Kidney (tissue), 14 donors: ENCODE data around the gene DOK6. TPM values are rescaled to one million over a fixed set of nuclear protein-coding genes. Genes with fewer than 3 reads are reported as not detected.

Experiments
- DNase-seq, 5 donors: peaks; one replicate each; pipeline ENCODE4 v3.0.0-alpha.2; 2013 to 2020
- FAIRE-seq: peaks from 2 replicates; lab custom pipeline; 2012; peaks lifted over from hg19 to GRCh38; lab: Jason Lieb, UNC
- H3K27ac ChIP-seq, 2 donors: one replicate each; pipeline ENCODE4 v1.7.0; 2013; ENCODE audit warnings: low read depth in 2 of 2, low read length in 2 of 2, inconsistent platforms in 1 of 2
- H3K27me3 ChIP-seq: one replicate; pipeline ENCODE4 v1.7.1; 2013; ENCODE audit warnings: low read length, inconsistent platforms; ENCODE audit not compliant: control insufficient read depth, insufficient read depth
- H3K36me3 ChIP-seq, 3 donors: one replicate each; pipeline versions ENCODE4 v1.7.0 to v1.7.1; 2013; ENCODE audit warnings: low read length in 3 of 3, control low read depth in 1 of 3, inconsistent platforms in 1 of 3; ENCODE audit not compliant: insufficient read depth in 3 of 3, control insufficient read depth in 2 of 3
- H3K4me1 ChIP-seq, 3 donors: one replicate each; pipeline versions ENCODE4 v1.7.0 to v1.7.1; 2013; ENCODE audit warnings: low read length in 3 of 3, inconsistent platforms in 1 of 3, low read depth in 1 of 3; ENCODE audit not compliant: control insufficient read depth in 2 of 3, insufficient read depth in 2 of 3
- H3K4me3 ChIP-seq, 3 donors: one replicate each; pipeline versions ENCODE4 v1.7.0 to v1.8.1; 2013; ENCODE audit warnings: low read length in 3 of 3, control low read depth in 1 of 3, inconsistent platforms in 1 of 3
- H3K9ac ChIP-seq, 3 donors: one replicate each; pipeline versions ENCODE4 v1.7.0 to v1.7.1; 2013; ENCODE audit warnings: low read length in 3 of 3, control low read depth in 1 of 3, inconsistent platforms in 1 of 3
- H3K9me3 ChIP-seq, 3 donors: one replicate each; pipeline versions ENCODE4 v1.7.0 to v1.7.1; 2013; ENCODE audit warnings: low read length in 3 of 3, control low read depth in 1 of 3, inconsistent platforms in 1 of 3; ENCODE audit not compliant: control insufficient read depth in 2 of 3, insufficient read depth in 1 of 3
- intact Hi-C: fragments of 100-400 bp; cut with DNase I; formaldehyde crosslinking; loops from one replicate; pipeline ENCODE4 v1.11.1; 2022
- polyA plus RNA-seq: library from polyadenylated mRNA; stranded (reverse); fragments of 350-450 nt; fragmentation: Illumina TruSeq; extraction: RNeasy Lipid Tissue Mini Kit (QIAGEN cat#74804); gene quantifications from one replicate; pipeline ENCODE4 v1.2.3, GENCODE V29; 2014; ENCODE audit warnings: low read depth, low replicate concordance; ENCODE audit not compliant: insufficient read depth
- total RNA-seq: library from RNA; stranded (reverse); fragmentation: NEBNext Ultra II Directional; extraction: Animal tissue kit (Norgen Biotek cat#: 25700); gene quantifications from one replicate; pipeline ENCODE4 v1.2.1, GENCODE V29; 2021
- TF ChIP-seq, protein P1 (sequence below): IDR thresholded peaks from 3 replicates; pipeline ENCODE4 v1.5.1; 2012; ENCODE audit warnings: mild to moderate bottlenecking, moderate library complexity, borderline replicate concordance; ENCODE audit not compliant: insufficient read depth; ENCODE audit errors: extremely low read depth
- donor health status: control.
- donor health status: control.
- donor health status: control.
- donor health status: control.
- donor health status: control.
- donor health status: DM: yes; HTN: yes; CAD: no.
- donor health status: Normal renal cell carcinoma (clear cell type).

The DOK6 gene
- total and polyA plus RNA-seq, 2 donors from 2014 or later: 3.8 to 4.6 TPM

DNA sequence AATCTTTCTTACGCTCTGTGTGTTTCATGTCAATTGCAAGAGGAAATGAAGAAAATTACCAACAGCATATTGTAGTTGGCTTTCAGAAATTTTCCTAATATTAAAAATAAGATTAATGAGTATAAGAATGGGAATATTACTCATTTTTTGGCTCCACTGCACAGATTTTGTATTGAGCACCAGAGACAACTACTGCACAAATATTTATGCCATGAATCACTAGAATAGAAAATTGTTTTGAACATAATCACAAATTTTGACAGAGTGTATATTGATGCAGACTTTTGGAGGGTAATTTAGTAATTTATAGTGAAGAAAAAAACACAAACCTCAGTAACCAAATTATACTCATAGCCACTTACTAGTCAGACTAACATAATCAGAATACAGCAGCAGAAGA lies 118.3 kb downstream of the DOK6 start:
- Histone ChIP-seq H3K9ac (no peak overlapping the region), H3K9me3 (no peaks in the 10 kb centered on the region), H3K36me3 (no peaks in the 10 kb centered on the region), H3K27me3 (no peaks in the 10 kb centered on the region), H3K4me3 (no peak overlapping the region), H3K27ac (no peak overlapping the region), H3K4me1 (no peaks in the 10 kb centered on the region)
- intact Hi-C loops: no loop called here
- TF ChIP-seq, protein P1, sequence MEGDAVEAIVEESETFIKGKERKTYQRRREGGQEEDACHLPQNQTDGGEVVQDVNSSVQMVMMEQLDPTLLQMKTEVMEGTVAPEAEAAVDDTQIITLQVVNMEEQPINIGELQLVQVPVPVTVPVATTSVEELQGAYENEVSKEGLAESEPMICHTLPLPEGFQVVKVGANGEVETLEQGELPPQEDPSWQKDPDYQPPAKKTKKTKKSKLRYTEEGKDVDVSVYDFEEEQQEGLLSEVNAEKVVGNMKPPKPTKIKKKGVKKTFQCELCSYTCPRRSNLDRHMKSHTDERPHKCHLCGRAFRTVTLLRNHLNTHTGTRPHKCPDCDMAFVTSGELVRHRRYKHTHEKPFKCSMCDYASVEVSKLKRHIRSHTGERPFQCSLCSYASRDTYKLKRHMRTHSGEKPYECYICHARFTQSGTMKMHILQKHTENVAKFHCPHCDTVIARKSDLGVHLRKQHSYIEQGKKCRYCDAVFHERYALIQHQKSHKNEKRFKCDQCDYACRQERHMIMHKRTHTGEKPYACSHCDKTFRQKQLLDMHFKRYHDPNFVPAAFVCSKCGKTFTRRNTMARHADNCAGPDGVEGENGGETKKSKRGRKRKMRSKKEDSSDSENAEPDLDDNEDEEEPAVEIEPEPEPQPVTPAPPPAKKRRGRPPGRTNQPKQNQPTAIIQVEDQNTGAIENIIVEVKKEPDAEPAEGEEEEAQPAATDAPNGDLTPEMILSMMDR: no peak
- no peak for DNase-seq
- FAIRE-seq: no peak

DNA sequence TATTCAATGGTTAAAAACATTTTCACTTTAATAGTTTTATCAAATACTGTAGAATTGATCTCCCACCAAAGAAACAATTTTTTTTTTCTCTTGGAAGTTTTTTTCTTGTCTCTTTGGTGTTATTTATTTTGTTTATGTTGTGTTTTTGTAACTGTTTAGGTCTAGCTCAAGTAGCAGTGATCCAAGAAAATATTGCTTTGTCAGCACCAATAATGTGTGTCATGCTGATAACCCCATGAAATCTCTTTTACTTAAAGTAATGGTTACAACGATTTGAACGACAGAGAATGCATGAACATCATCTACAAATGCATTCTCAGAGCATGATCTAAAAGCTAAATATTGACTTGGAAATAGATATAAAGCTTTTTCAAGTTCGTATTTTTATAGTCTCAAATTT lies 122.9 kb downstream of the DOK6 start:
- Histone ChIP-seq H3K9me3 (no peaks in the 10 kb centered on the region), H3K4me3 (no peak overlapping the region), H3K36me3 (no peaks in the 10 kb centered on the region), H3K27ac (no peak overlapping the region), H3K27me3 (no peaks in the 10 kb centered on the region), H3K9ac (no peak overlapping the region), H3K4me1 (no peaks in the 10 kb centered on the region)
- FAIRE-seq: no peak
- intact Hi-C loops: no loop called here
- no peak for DNase-seq
- TF ChIP-seq, protein P1: no peak

DNA sequence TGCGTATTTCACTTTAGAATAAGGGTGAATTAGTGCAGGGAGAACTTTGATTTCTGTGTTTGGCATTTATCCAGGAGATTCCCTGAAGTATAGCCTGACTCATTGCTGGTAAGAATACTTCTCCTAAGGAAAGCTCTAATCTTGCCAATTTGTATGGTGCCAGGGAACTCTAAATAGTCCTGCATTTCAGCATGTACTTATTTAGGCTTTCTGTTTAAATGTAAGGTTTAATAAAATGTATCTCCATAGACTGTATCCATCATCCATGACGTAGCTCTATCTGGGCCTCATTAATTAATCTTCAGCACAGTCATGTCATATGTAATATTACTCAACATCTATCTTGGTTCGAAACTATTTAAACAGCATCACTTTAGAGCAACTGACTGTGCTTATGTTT lies 127.7 kb downstream of the DOK6 start:
- Histone ChIP-seq H3K36me3 (no peaks in the 10 kb centered on the region), H3K4me3 (no peak overlapping the region), H3K27ac (no peak overlapping the region), H3K9me3 (no peaks in the 10 kb centered on the region), H3K9ac (no peak overlapping the region), H3K27me3 (no peaks in the 10 kb centered on the region), H3K4me1 (no peaks in the 10 kb centered on the region)
- FAIRE-seq (no peak), DNase-seq (no peak)
- intact Hi-C loops: no loop called here
- TF ChIP-seq, protein P1: no peak

DNA sequence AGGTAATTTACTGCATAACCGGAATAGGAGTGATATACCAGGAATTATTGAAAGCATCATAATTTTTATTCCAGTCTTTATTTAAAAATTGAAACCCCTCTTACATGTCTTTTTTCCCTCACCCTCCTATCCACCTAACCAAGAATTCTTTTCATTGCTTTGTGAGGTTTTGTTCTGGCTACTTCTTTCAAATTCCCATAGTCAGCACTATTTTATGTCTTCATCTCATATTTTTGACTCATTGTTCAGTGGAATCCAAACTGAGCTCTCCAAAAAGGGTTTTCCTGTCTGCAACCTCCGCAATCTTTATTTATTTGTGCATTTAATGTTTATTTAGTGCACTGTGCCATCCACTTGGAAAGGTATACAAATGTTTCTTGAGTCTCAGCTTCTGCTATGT lies 128.5 kb downstream of the DOK6 start:
- no peak overlapping the region for H3K4me3 ChIP-seq
- no peaks in the 10 kb centered on the region for H3K4me1 ChIP-seq
- H3K9ac ChIP-seq: no peak overlapping the region
- H3K27ac ChIP-seq: no peak overlapping the region
- intact Hi-C loops: no loop called here
- FAIRE-seq: no peak
- H3K27me3 ChIP-seq: no peaks in the 10 kb centered on the region
- H3K36me3 ChIP-seq: no peaks in the 10 kb centered on the region
- H3K9me3 ChIP-seq: no peaks in the 10 kb centered on the region
- DNase-seq: no peak
- TF ChIP-seq, protein P1: no peak
